GM23248 (cell line): Measurements from ENCODE around the gene PWP1. TPM values are rescaled to one million over a fixed set of nuclear protein-coding genes. Genes with fewer than 3 reads are reported as not detected.

Experiments used
- DNase-seq: peaks from one replicate; pipeline ENCODE4 v3.0.0-alpha.2; 2015
- H2AFZ ChIP-seq: fragments of 200-600 bp; sonication (generic); 2 replicates; pipeline ENCODE4 v1.6.1; 2016; ENCODE audit warnings: antibody characterized with exemption
- H3F3A ChIP-seq: fragments of 200-600 bp; sonication (generic); 2 replicates; pipeline ENCODE4 v1.6.1; 2016; ENCODE audit warnings: mild to moderate bottlenecking, antibody characterized with exemption, mixed run types; ENCODE audit not compliant: insufficient read depth
- H3K27ac ChIP-seq: fragments of 200-600 bp; sonication (generic); 2 replicates; pipeline ENCODE4 v1.5.1; 2016; ENCODE audit warnings: mild to moderate bottlenecking
- H3K27me3 ChIP-seq: fragments of 200-600 bp; sonication (generic); replicated peaks from 2 replicates; pipeline ENCODE4 v1.6.1; 2016; ENCODE audit warnings: mild to moderate bottlenecking; ENCODE audit not compliant: insufficient read depth
- H3K36me3 ChIP-seq: fragments of 200-600 bp; sonication (generic); 2 replicates; pipeline ENCODE4 v1.6.1; 2016; ENCODE audit warnings: low read depth, mild to moderate bottlenecking
- H3K4me1 ChIP-seq: fragments of 200-600 bp; sonication (generic); 2 replicates; pipeline ENCODE4 v1.6.1; 2016; ENCODE audit warnings: mild to moderate bottlenecking; ENCODE audit not compliant: insufficient read depth
- H3K4me2 ChIP-seq: fragments of 200-600 bp; sonication (generic); one replicate; pipeline ENCODE4 v1.6.1; 2016; ENCODE audit warnings: mild to moderate bottlenecking; ENCODE audit not compliant: unreplicated experiment
- H3K4me3 ChIP-seq: fragments of 200-600 bp; sonication (generic); 2 replicates; pipeline ENCODE4 v1.5.1; 2016; ENCODE audit warnings: mild to moderate bottlenecking
- H3K79me2 ChIP-seq: fragments of 200-600 bp; sonication (generic); 2 replicates; pipeline ENCODE4 v1.6.1; 2016; ENCODE audit warnings: mild to moderate bottlenecking; ENCODE audit not compliant: insufficient read depth
- H3K9ac ChIP-seq: fragments of 200-600 bp; sonication (generic); 2 replicates; pipeline ENCODE4 v1.6.1; 2016; ENCODE audit warnings: mild to moderate bottlenecking
- H3K9me2 ChIP-seq: fragments of 200-600 bp; sonication (generic); 2 replicates; pipeline ENCODE4 v1.6.1; 2016; ENCODE audit warnings: mixed run types, mild to moderate bottlenecking, moderate library complexity; ENCODE audit not compliant: insufficient read depth
- H3K9me3 ChIP-seq: fragments of 200-600 bp; sonication (generic); one replicate; pipeline ENCODE4 v1.6.1; 2017; ENCODE audit warnings: low read depth
- H4K20me1 ChIP-seq: fragments of 200-600 bp; sonication (generic); 2 replicates; pipeline ENCODE4 v1.6.0; 2016; ENCODE audit not compliant: insufficient read depth
- EZH2 ChIP-seq: fragments of 200-600 bp; sonication (generic); IDR thresholded peaks from 2 replicates; pipeline ENCODE4 v1.6.1; 2018; ENCODE audit warnings: antibody characterized with exemption, mild to moderate bottlenecking; ENCODE audit not compliant: insufficient read depth, poor library complexity, severe bottlenecking
- EZH2phosphoT487 ChIP-seq: fragments of 200-600 bp; sonication (generic); IDR thresholded peaks from 2 replicates; pipeline ENCODE4 v1.6.1; 2018; ENCODE audit warnings: antibody characterized with exemption, moderate library complexity, mild to moderate bottlenecking, low read depth; ENCODE audit not compliant: insufficient read depth
- WGBS, 2 experiments: methylation state at CpG; one replicate each; pipeline ENCODE4 v1.1.6; 2015 to 2017; ENCODE audit warnings: low lambda C conversion rate in 2 of 2, low coverage in 1 of 2; ENCODE audit errors: missing lambda C conversion rate in 2 of 2; 5-methylcytosine and 5-hydroxymethylcytosine counted together
- in situ Hi-C: fragments of 300-500 bp; cut with MboI; formaldehyde crosslinking; loops from 2 replicates; pipeline ENCODE4 v1.15.0; 2020
- polyA plus RNA-seq: library from polyadenylated mRNA; unstranded; fragments of >200 nt; fragmentation: Nextera tagmentation; extraction: Ambion mirVana; gene quantifications from 2 replicates; pipeline ENCODE4 v1.2.1, GENCODE V29; 2016
- total RNA-seq: library from RNA; depleted of rRNA; stranded (reverse); fragments of >200 nt; shearing (Covaris generic); gene quantifications from 2 replicates; pipeline ENCODE4 v1.2.3, GENCODE V29; 2014

The PWP1 gene
- total and polyA plus RNA-seq, 2 experiments from 2014 or later = 73.7 to 97.0 TPM

DNA sequence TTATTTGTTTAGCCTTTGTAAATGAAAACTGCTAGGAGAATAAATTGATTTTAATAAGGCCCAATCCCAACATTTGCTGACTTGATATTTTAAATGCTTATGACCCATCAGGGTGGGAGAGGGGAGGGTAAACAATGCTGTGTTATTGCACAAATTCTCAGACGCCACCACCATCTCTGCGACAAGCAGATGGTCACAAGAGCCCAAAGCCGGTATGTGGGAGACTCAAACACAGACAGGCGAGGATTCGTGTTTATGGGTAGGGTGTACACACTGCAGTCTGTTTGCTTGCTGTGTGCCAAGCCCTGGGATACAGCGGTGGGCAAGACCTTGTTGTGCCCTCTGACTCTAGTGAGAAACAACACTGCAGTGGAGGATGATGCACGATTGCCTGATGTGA, 39.2 kb upstream of the PWP1 start:
- TF ChIP-seq EZH2phosphoT487 (no peak), EZH2 (no peak)
- H3K27me3 ChIP-seq = no peaks in the 10 kb centered on the region

GRCh38 chr12:107649661-107650061, 35.9 kb upstream of the PWP1 start:
- Histone ChIP-seq H3K36me3 (no peaks in the 10 kb centered on the region), H3K9ac (no peak overlapping the region), H3K4me2 (no peak overlapping the region), H3K4me1 (no peaks in the 10 kb centered on the region), H3K79me2 (no peaks in the 10 kb centered on the region), H2AFZ (no peak overlapping the region), H4K20me1 (no peaks in the 10 kb centered on the region), H3F3A (no peaks in the 10 kb centered on the region), H3K27ac (no peak overlapping the region), H3K4me3 (no peak overlapping the region), H3K9me3 (no peaks in the 10 kb centered on the region), H3K27me3 (no peaks in the 10 kb centered on the region), H3K9me2 (no peaks in the 10 kb centered on the region)
- no peak for DNase-seq
- no peak for TF ChIP-seq EZH2
- TF ChIP-seq EZH2phosphoT487 = no peak
- WGBS, 2 experiments = 18 to 32% methylated on average over 4 of the region's 4 CpGs
- in situ Hi-C loops = no loop called here

More for the DNA sequence above, 39.2 kb upstream of the PWP1 start:
- Histone ChIP-seq H4K20me1 (no peaks in the 10 kb centered on the region), H2AFZ (no peak overlapping the region), H3K9me2 (no peaks in the 10 kb centered on the region), H3K4me2 (no peak overlapping the region), H3K9ac (no peak overlapping the region), H3K4me1 (no peaks in the 10 kb centered on the region), H3K27ac (no peak overlapping the region), H3K79me2 (no peaks in the 10 kb centered on the region), H3K36me3 (no peaks in the 10 kb centered on the region), H3K4me3 (no peak overlapping the region), H3K9me3 (no peaks in the 10 kb centered on the region), H3F3A (no peaks in the 10 kb centered on the region)
- in situ Hi-C loops = no loop called here
- WGBS, 2 experiments = 92 to 95% methylated on average over 7 of the region's 7 CpGs
- no peak for DNase-seq

DNA sequence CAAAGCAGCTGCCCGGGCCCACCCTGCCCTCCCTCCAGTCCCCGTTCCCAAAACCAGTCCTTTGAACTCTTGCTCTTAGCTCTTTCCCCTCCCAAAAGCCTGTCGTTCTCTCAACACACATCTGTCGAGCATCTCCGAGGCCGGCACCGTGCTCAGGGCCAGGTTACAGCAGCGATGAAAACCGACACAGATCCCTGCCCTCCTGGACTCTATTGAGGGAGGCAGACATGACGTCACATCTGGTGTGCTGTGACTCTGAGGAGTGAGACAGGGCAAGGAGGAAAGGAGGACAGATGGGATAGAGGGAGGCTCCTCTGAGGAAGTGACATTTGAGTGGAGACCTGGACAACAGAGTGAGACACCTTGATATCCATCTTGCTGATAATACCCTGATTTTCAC, 34.6 kb upstream of the PWP1 start:
- in situ Hi-C loops = no loop called here
- Histone ChIP-seq H3K4me2 (no peak overlapping the region), H3K79me2 (no peaks in the 10 kb centered on the region), H3K27me3 (no peaks in the 10 kb centered on the region), H2AFZ (no peak overlapping the region), H3K4me3 (no peak overlapping the region), H3K36me3 (no peaks in the 10 kb centered on the region), H3K9ac (no peak overlapping the region), H4K20me1 (no peaks in the 10 kb centered on the region), H3F3A (no peaks in the 10 kb centered on the region), H3K4me1 (no peaks in the 10 kb centered on the region), H3K9me3 (no peaks in the 10 kb centered on the region), H3K27ac (no peak overlapping the region), H3K9me2 (no peaks in the 10 kb centered on the region)
- 68 to 73% methylated on average over 10 of the region's 10 CpGs for WGBS, 2 experiments
- DNase-seq = no peak
- no peak for TF ChIP-seq EZH2phosphoT487
- TF ChIP-seq EZH2 = no peak

DNA sequence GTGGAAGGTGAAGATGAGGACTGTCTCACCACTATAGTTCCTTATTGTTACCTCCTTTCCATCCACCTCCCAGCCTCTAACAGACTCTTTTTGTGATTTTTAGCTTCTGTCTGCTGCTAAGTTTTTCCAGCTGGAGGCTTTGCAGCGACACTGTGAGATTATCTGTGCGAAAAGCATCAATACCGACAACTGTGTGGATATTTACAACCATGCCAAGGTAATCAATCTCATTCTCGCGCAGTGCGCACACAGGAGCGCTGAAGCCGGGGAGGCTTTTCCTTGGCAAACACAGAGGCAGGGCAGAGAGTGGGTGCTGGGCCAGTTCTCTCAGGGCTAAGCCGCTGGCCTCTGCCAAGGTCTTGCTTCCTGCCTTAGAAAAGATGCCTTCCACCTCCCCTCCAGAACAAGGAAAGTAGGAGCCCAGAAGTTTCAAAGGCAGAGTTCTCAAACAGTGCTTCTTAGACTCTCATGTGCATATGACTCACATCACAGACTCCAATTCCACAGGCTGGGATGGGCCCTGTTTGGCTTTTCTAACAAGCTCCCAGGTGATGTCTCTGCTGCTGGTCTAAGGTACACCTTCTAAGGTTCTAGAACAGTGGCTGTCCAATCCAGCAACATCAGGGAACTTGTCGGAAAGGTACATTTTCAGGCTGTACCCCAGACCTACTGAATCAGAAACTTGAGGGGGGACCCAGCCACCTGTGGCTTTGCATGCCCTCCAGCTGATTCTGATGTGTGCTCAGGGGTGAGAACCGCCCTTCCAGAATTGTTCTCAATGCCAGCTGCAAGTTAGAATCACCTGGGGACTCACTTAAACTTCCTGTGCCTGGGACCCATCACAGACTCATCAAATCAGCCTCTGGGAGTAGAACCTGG, 33.8 kb upstream of the PWP1 start:
- no peak overlapping the region for H3K27ac ChIP-seq
- no peaks in the 10 kb centered on the region for H3K36me3 ChIP-seq
- 76 to 77% methylated on average over 11 of the region's 11 CpGs for WGBS, 2 experiments
- H3K4me3 ChIP-seq = no peak overlapping the region
- H3K9me2 ChIP-seq = no peaks in the 10 kb centered on the region
- in situ Hi-C loops = no loop called here
- no peak overlapping the region for H3K9ac ChIP-seq
- no peaks in the 10 kb centered on the region for H3F3A ChIP-seq
- H3K4me1 ChIP-seq = no peaks in the 10 kb centered on the region
- no peak for TF ChIP-seq EZH2phosphoT487
- no peak for TF ChIP-seq EZH2
- H3K9me3 ChIP-seq = no peaks in the 10 kb centered on the region
- no peaks in the 10 kb centered on the region for H3K79me2 ChIP-seq
- no peaks in the 10 kb centered on the region for H4K20me1 ChIP-seq
- no peak for DNase-seq
- no peak overlapping the region for H3K4me2 ChIP-seq
- no peaks in the 10 kb centered on the region for H3K27me3 ChIP-seq
- no peak overlapping the region for H2AFZ ChIP-seq
